Stimulated activated CD4-positive, alpha-beta T cell treated with anti-CD3 and anti-CD28 coated beads, Interleukin-2, amount 100 ng/mL, for 24 hours (primary cell): Measurements from ENCODE around the gene MYO7B.

Source experiments
- DNase-seq, 2 donors: peaks; one replicate each; pipeline ENCODE4 v3.0.0-alpha.2; 2020

The MYO7B gene

GRCh38 chr2:127535422-127535901 is at the start of gene MYO7B:
Gene MYO7B (plus strand): TSS chr2:127535683. CDS start chr2:127559723, 24,040 bp downstream.
- DNase-seq, result no peak

- no peak for DNase-seq
Observed at GRCh38 chr2:127485694-127486071, 49.8 kb upstream of the MYO7B start.

GRCh38 chr2:127486247-127487058 is 49.0 kb upstream of the MYO7B start:
- no peak for DNase-seq

GRCh38 chr2:127490283-127490682 is 45.2 kb upstream of the MYO7B start:
- DNase-seq, result no peak

- no peak for DNase-seq
Observed at GRCh38 chr2:127498386-127498785, 37.1 kb upstream of the MYO7B start.

- DNase-seq, result no peak
Observed at GRCh38 chr2:127503491-127503890, 32.0 kb upstream of the MYO7B start.

- DNase-seq, result no peak
Observed at GRCh38 chr2:127504552-127505430, 30.7 kb upstream of the MYO7B start.

- DNase-seq, result no peak
Observed at GRCh38 chr2:127506510-127506909, 29.0 kb upstream of the MYO7B start.

- DNase-seq, result no peak
Observed at GRCh38 chr2:127508023-127508630, 27.4 kb upstream of the MYO7B start.

- no peak for DNase-seq
Observed at GRCh38 chr2:127508631-127509034, 26.9 kb upstream of the MYO7B start.

GRCh38 chr2:127510073-127510472 is 25.4 kb upstream of the MYO7B start:
- DNase-seq, result no peak

- no peak for DNase-seq
Observed at GRCh38 chr2:127511090-127511695, 24.3 kb upstream of the MYO7B start.

GRCh38 chr2:127511917-127512316 is 23.6 kb upstream of the MYO7B start:
- no peak for DNase-seq

- DNase-seq, result no peak
Observed at GRCh38 chr2:127512362-127512761, 23.1 kb upstream of the MYO7B start.

- no peak for DNase-seq
Observed at GRCh38 chr2:127514076-127514475, 21.4 kb upstream of the MYO7B start.

- DNase-seq, result no peak
Observed at GRCh38 chr2:127514485-127514884, 21.0 kb upstream of the MYO7B start.

- DNase-seq, result no peak
Observed at GRCh38 chr2:127515383-127515915, 20.0 kb upstream of the MYO7B start.

GRCh38 chr2:127516041-127516762 is 19.3 kb upstream of the MYO7B start:
- DNase-seq, result no peak

- DNase-seq, result no peak
Observed at GRCh38 chr2:127517465-127517864, 18.0 kb upstream of the MYO7B start.

- DNase-seq, result no peak
Observed at GRCh38 chr2:127520424-127520823, 15.1 kb upstream of the MYO7B start.

GRCh38 chr2:127523269-127523939 is 12.1 kb upstream of the MYO7B start:
- DNase-seq, result no peak
